ENCODE measurements around the gene PLEKHG4. TPM values are rescaled to one million over a fixed set of nuclear protein-coding genes. Genes with fewer than 3 reads are reported as not detected.
A peak's percentile ranks its signal among the peaks of the same experiment; 100 is the strongest.

PLEKHG4 gene
- total RNA-seq, 2 donors from 2014 or later, result 13.1 to 14.7 TPM

DNA sequence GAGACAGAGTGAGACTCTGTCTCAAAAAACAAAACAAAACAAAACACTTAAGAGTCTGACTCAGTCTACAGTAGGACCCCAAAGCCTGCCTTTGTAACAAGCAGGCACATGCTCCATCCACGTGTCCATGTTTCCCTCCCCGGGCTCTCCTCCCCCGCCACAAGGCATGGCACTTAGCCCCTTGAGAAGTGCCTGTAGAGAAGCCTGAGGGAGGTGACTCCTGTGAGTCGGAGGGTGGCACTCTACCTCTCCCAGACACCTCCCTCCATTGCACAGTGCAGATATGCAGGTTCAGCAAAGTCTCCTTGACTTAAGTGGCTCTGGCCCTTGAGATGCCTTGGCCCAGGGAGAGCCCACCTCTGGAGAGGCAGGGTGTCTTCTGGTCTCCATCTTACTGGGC is 38.8 kb upstream of the PLEKHG4 start:
- no peak overlapping the region for H3K4me3 ChIP-seq
- peaks cover 22% of the 10 kb centered on the region for H3K4me1 ChIP-seq
- TF ChIP-seq, protein P1, sequence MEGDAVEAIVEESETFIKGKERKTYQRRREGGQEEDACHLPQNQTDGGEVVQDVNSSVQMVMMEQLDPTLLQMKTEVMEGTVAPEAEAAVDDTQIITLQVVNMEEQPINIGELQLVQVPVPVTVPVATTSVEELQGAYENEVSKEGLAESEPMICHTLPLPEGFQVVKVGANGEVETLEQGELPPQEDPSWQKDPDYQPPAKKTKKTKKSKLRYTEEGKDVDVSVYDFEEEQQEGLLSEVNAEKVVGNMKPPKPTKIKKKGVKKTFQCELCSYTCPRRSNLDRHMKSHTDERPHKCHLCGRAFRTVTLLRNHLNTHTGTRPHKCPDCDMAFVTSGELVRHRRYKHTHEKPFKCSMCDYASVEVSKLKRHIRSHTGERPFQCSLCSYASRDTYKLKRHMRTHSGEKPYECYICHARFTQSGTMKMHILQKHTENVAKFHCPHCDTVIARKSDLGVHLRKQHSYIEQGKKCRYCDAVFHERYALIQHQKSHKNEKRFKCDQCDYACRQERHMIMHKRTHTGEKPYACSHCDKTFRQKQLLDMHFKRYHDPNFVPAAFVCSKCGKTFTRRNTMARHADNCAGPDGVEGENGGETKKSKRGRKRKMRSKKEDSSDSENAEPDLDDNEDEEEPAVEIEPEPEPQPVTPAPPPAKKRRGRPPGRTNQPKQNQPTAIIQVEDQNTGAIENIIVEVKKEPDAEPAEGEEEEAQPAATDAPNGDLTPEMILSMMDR (IDR thresholded peaks at IDR 0.05), result no peak
- H3K9me3 ChIP-seq, result no peaks in the 10 kb centered on the region
- H3K27me3 ChIP-seq, result no peaks in the 10 kb centered on the region
- H3K9ac ChIP-seq (ENCODE audit: low read depth in 2 of 2, low read length in 2 of 2), result peak overlapping the region in 1 of 2 donors; percentile 54
- peak overlapping the region; percentile 91 for H3K27ac ChIP-seq
- no peak for DNase-seq
- H3K36me3 ChIP-seq, result no peaks in the 10 kb centered on the region
- intact Hi-C loops (cut with DNase I), result no loop called here

DNA sequence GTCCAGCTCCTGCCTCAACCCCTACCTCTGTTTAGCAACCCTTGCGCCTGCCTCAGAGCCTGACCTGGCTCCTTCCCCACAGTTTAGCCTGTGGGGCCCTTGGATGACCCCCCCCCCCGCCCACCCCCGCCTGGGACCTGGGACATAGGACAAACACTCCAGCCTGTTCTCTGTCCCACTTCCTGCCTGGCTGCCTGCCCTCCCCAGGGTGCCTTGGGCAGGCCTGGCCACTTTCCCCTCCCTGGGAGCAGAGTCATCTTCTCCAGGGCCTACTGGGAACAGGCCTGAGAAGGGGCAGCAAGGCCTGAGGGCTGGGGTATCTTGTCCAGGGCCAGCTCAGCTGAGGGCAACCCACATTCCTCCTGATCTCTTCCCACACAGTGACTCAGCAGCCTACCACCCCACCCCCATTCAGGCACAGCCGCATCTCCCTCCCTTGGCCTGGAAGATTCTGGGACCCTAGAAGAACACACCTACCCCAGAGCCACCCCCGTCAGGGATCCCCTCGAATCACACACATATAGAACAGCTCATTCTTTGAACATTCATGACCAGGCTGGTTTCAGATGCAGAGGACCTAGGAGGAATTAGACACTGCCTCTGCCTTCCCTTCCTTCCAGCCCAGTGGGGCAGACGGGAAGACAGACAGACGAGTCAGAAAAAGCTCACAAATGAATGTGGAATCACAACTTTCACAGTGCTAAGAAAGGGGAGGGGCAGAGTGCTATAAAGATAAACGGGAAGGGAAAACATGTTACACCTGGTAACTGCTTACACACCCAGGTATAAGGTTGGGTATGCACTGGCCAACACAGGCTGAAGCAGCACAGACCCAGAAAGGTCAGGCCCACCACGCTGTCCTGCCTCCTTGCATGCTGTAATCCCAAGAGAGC is 38.1 kb upstream of the PLEKHG4 start:
- H3K4me1 ChIP-seq, result peaks cover 22% of the 10 kb centered on the region
- intact Hi-C loops (cut with DNase I), result no loop called here
- TF ChIP-seq, protein P1 (IDR thresholded peaks at IDR 0.05), result no peak
- H3K9ac ChIP-seq (ENCODE audit: low read depth in 2 of 2, low read length in 2 of 2), result peak overlapping the region; percentile 32 to 88
- no peak overlapping the region for H3K4me3 ChIP-seq
- H3K27ac ChIP-seq, result peak overlapping the region; percentile 91
- H3K27me3 ChIP-seq, result no peaks in the 10 kb centered on the region
- no peaks in the 10 kb centered on the region for H3K36me3 ChIP-seq
- no peaks in the 10 kb centered on the region for H3K9me3 ChIP-seq
- DNase-seq, result peak; percentile 81

DNA sequence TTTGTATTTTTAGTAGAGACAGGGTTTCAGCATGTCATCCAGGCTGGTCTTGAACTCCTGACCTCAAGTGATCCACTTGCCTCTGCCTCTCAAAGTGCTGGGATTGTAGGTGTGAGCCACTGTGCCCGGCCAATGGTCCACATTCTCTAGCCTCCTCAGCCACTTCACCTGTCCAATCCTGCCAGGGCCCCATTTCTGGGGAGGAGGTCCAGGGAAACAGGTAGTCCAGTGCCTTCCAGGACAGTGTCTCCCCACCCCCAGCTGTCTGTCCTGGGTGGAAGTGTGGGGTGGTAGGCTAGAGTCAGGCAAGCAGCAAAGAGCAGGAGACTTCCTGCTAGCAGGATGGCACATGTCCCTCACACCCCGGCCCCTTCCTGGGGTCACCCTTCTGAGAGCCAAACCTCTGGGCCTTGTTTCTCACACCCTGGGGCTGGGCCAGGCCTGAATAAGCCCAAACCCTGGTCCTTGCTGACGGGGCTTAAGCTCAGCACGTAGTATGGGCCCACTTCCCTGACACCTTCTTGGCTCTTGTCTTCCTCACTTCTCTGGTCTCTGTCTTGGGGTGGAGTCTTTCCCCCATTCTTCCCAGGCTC is 37.1 kb upstream of the PLEKHG4 start:
- no peaks in the 10 kb centered on the region for H3K9me3 ChIP-seq
- no peaks in the 10 kb centered on the region for H3K36me3 ChIP-seq
- no peak overlapping the region for H3K4me3 ChIP-seq
- TF ChIP-seq, protein P1 (IDR thresholded peaks at IDR 0.05), result no peak
- peaks cover 22% of the 10 kb centered on the region for H3K4me1 ChIP-seq
- DNase-seq, result no peak
- peak overlapping the region; percentile 91 for H3K27ac ChIP-seq
- intact Hi-C loops (cut with DNase I), result no loop called here
- H3K27me3 ChIP-seq, result no peaks in the 10 kb centered on the region
- peak overlapping the region in 1 of 2 donors; percentile 88 for H3K9ac ChIP-seq (ENCODE audit: low read depth in 2 of 2, low read length in 2 of 2)

DNA sequence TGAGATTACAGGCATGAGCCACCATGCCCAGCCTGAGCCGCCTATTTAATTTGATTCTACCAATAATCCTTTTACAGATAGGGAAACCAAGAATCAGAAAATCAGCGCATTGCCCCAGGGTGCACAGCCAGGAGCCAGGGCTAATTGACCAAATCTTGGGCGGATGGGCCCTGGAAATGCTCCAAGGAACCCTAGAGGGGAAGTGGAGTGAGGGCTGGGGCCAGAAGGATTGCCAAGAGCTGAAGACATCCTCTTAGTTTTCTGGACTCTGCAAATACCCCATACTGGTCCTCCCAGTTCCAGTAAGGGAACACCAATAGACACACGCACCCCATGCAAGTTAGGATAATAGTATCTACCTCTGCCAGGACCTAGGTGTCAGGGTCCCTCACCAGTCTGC is 35.9 kb upstream of the PLEKHG4 start:
- intact Hi-C loops (cut with DNase I), result no loop called here

More for the DNA sequence above, 35.9 kb upstream of the PLEKHG4 start:
- no peak for DNase-seq
- TF ChIP-seq, protein P1 (IDR thresholded peaks at IDR 0.05), result no peak
- Histone ChIP-seq H3K27me3 (no peaks in the 10 kb centered on the region), H3K9me3 (no peaks in the 10 kb centered on the region), H3K4me1 (peaks cover 31% of the 10 kb centered on the region), H3K9ac (ENCODE audit: low read depth in 2 of 2, low read length in 2 of 2) (no peak overlapping the region), H3K27ac (peak overlapping the region; percentile 77), H3K4me3 (no peak overlapping the region), H3K36me3 (no peaks in the 10 kb centered on the region)

Measured in colonic mucosa (tissue), 4 donors.